Cardiac atrium fibroblast (primary cell): ENCODE data around the gene FRS2. TPM values are rescaled to one million over a fixed set of nuclear protein-coding genes. Genes with fewer than 3 reads are reported as not detected.

Experiments
- total RNA-seq: library from RNA; depleted of rRNA; stranded (reverse); fragments of >200 nt; gene quantifications from 2 replicates; pipeline ENCODE4 v1.2.3, GENCODE V29; 2015

FRS2 gene, protein sequence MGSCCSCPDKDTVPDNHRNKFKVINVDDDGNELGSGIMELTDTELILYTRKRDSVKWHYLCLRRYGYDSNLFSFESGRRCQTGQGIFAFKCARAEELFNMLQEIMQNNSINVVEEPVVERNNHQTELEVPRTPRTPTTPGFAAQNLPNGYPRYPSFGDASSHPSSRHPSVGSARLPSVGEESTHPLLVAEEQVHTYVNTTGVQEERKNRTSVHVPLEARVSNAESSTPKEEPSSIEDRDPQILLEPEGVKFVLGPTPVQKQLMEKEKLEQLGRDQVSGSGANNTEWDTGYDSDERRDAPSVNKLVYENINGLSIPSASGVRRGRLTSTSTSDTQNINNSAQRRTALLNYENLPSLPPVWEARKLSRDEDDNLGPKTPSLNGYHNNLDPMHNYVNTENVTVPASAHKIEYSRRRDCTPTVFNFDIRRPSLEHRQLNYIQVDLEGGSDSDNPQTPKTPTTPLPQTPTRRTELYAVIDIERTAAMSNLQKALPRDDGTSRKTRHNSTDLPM
- total RNA-seq = 29.6 and 33.5 TPM in 2 replicates

DNA sequence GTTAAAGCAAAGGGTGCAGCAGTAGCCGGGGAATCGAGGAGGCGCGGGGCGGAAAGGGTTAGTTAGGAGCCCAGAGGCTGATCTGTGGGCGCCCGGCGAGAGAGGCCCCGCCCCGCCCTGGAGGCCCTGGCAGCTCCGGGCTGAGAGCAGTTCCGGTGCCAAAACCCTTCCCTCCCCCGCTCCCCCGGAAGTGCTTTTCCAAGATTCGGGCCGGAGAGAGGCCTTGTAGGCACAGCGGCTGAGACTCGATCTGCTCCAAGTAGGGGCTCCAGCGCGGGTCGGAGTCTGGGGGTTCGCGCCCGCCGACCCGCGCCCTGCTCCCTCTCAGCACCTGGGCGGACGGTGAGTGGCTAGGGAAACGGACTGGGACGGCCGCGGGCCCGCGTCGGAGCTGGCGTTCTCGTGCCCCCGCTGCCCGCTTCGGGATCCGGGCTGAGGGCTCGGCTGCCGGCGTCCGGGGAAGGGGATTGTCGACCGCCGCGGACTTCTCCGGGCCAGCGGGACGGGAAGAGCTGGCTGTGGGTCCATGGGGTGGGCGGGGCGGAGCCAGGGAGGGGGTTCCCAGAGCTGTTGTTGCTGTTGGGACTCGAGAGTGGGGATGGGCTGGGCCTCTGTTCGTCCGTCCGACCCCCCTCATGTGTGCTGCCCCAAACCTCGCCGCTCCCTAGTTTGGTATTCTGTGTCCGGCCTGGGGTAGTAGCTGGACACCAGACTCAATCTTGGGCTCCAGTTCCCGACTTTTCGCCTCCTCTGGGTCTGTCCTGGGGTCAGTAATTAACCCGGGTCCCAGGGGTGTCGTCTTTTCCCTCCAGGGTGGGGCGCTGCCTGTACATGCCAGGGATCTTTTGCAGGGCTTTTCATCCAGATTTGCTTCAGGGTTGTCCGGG lies at the start of gene FRS2:
TSS of gene FRS2 (plus strand) at position 200 of the 887 bp plus-strand sequence. CDS start 98,643 bp downstream, outside the sequence.

DNA sequence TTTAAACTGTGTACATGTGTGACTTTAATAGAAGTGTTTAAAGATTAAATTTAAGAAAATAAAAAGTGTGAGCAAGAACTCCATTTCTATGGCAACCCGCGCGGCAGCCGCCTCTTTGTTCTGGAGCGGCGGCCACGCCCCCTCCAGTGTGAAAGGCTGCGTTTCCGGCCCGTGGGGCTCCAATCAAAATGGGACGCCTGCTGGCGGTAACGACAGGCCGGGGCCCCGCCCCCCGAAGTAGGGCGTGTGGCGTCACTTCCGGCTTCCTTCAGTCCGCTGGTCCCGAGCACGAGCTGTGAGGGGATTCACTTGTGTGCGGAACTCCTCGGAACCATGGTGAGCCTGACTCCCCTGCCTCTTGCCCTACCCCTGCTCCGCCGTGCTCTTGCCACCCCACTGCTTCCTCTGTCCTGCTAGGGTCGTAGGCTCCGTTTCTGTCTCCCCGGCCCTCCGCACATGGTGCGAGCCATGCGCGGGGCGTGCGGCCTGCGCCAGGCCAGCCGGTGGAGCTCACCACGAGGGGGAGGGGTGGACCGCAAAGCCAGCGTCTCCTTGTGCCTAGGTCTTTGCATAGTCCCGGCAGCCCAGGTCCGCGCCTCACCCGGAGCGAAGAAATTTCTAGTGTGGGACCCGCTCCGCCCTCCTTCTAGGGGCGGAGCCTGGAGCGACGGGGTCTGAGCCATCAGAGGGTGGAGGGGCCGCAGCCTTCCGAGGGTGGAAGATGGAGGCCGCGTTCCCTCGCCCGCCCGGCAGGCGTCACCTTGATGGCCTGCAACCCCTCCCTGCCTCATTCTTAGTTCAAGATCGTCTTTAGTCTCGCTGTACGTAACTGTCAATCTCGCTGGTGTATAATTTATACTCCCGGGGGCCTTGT lies 115.2 kb downstream of the FRS2 start, which contains the start of gene CCT2:
TSS of gene CCT2 (plus strand) at position 271 of the 874 bp plus-strand sequence. CDS start at position 334, 63 bp downstream.

DNA sequence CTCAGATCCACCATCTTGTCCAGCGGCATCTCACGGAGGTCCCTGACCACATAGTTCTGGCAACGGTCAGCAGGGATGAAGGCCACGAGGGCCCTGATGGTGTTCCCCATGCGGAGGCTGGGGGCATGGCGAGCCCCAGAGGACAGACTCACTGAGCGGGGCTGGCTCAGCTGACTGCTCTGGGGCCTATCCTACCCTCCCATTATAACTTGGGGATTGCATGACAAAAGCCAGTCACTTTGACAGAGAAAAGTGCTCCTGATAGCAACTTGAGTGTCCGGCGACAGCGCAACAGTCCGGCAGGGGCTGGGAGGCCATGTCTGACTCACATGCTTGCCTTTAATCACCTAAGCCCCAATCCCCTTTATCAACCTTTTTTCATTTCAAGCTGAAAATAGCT lies 140.5 kb downstream of the FRS2 start, which contains the start of gene LRRC10:
TSS of gene LRRC10 (minus strand) at position 179 of the 400 bp plus-strand sequence. CDS start at position 110, 69 bp downstream.

Other genes starting within 250 kb of the FRS2 start
- 15.2 and 29.0 TPM in 2 replicates for gene CPSF6, start 230.8 kb upstream of the FRS2 start, total RNA-seq
- gene LYZ, start 122.0 kb upstream of the FRS2 start, total RNA-seq = not detected in 2 replicates
- gene YEATS4, start 110.6 kb upstream of the FRS2 start, total RNA-seq = 12.3 and 37.3 TPM in 2 replicates
- gene CCT2, start 115.1 kb downstream of the FRS2 start, total RNA-seq = 133 and 167 TPM in 2 replicates
- gene LRRC10, start 140.5 kb downstream of the FRS2 start, total RNA-seq = not detected in 2 replicates
- not detected in 2 replicates for gene BEST3, start 228.9 kb downstream of the FRS2 start, total RNA-seq